ENCODE data around the gene TNKS2.

GRCh38 chr10:91798649-91799611 is 704 bp downstream of the TNKS2 start:
- TF ChIP-seq CTCF (IDR thresholded peaks at IDR 0.05) (no peak), POLR2A (IDR thresholded peaks at IDR 0.05) (no peak)
